HEK293 (cell line): Measurements from ENCODE around the gene ZNF318.

ENCODE experiments used
- CTCF ChIA-PET: fragments of 350-600 bp; formaldehyde crosslinking; extraction: SDS; loops from one replicate; lab custom pipeline; 2021; ENCODE audit warnings: antibody characterized with exemption; lab: Yijun Ruan, JAX
- POLR2A ChIA-PET: fragments of 300-600 bp; formaldehyde crosslinking; extraction: SDS; loops from one replicate; lab custom pipeline; 2020; ENCODE audit warnings: antibody characterized with exemption, inconsistent platforms; lab: Yijun Ruan, JAX
- H3K27ac ChIP-seq: fragments of 200-500 bp; sonication (Bioruptor generic); 2 replicates; pipeline ENCODE4 v1.5.1; 2014; ENCODE audit warnings: low read depth, low read length, control low read depth, inconsistent platforms; ENCODE audit errors: extremely low read depth
- H3K36me3 ChIP-seq, 2 experiments: fragments of 200-500 bp in 1 of 2; sonication (Bioruptor generic) in 1 of 2; 1 replicate in 1 of 2; 2 replicates in 1 of 2; pipeline ENCODE4 v1.5.1; 2014 to 2017; ENCODE audit warnings: inconsistent platforms in 2 of 2, low read length in 2 of 2; ENCODE audit not compliant: control insufficient read depth in 2 of 2, insufficient read depth in 1 of 2
- H3K4me1 ChIP-seq: fragments of 200-500 bp; sonication (Bioruptor generic); 2 replicates; pipeline ENCODE4 v1.5.1; 2014; ENCODE audit warnings: mild to moderate bottlenecking, low read length, inconsistent platforms; ENCODE audit not compliant: control insufficient read depth, insufficient read depth
- H3K4me3 ChIP-seq: 2 replicates; pipeline ENCODE4 v1.5.1; 2011; ENCODE audit warnings: low read depth, mild to moderate bottlenecking, control low read depth, low read length, moderate library complexity
- H3K9me3 ChIP-seq: fragments of 200-500 bp; sonication (Bioruptor generic); 2 replicates; pipeline ENCODE4 v1.5.1; 2014; ENCODE audit warnings: low read depth, low read length, inconsistent platforms; ENCODE audit not compliant: control insufficient read depth, insufficient read depth
- BCL11A ChIP-seq: fragments of 450-650 bp; formaldehyde crosslinking; IDR thresholded peaks from 2 replicates; pipeline ENCODE4 v1.5.1; 2016; ENCODE audit warnings: low read depth, missing biosample characterization, missing genetic modification characterization
- GLI2 ChIP-seq: fragments of 450-650 bp; formaldehyde crosslinking; IDR thresholded peaks from 2 replicates; pipeline ENCODE4; 2017; ENCODE audit warnings: missing biosample characterization, missing genetic modification characterization, low read depth, borderline replicate concordance
- GLI4 ChIP-seq: fragments of 450-650 bp; formaldehyde crosslinking; IDR thresholded peaks from 2 replicates; pipeline ENCODE4 v1.5.1; 2016; ENCODE audit warnings: missing biosample characterization, missing genetic modification characterization
- OVOL3 ChIP-seq: fragments of 450-650 bp; formaldehyde crosslinking; IDR thresholded peaks from 2 replicates; pipeline ENCODE4 v1.5.1; 2016; ENCODE audit warnings: missing biosample characterization, missing genetic modification characterization
- SCRT1 ChIP-seq: fragments of 450-650 bp; formaldehyde crosslinking; IDR thresholded peaks from 2 replicates; pipeline ENCODE4 v1.5.1; 2016; ENCODE audit warnings: missing biosample characterization, missing genetic modification characterization, borderline replicate concordance
- ZFHX2 ChIP-seq: fragments of 450-650 bp; formaldehyde crosslinking; conservative IDR thresholded peaks from 2 replicates; pipeline ENCODE4 v1.5.1; 2016; ENCODE audit warnings: missing biosample characterization, missing genetic modification characterization
- ZFP3 ChIP-seq: fragments of 450-650 bp; formaldehyde crosslinking; IDR thresholded peaks from 2 replicates; pipeline ENCODE4 v1.5.1; 2016; ENCODE audit warnings: low read depth, missing biosample characterization, missing genetic modification characterization
- ZNF302 ChIP-seq: fragments of 450-650 bp; formaldehyde crosslinking; IDR thresholded peaks from 2 replicates; pipeline ENCODE4 v1.5.1; 2016; ENCODE audit warnings: missing biosample characterization, missing genetic modification characterization, low read depth
- ZNF311 ChIP-seq: fragments of 450-650 bp; formaldehyde crosslinking; IDR thresholded peaks from 2 replicates; pipeline ENCODE4 v1.5.1; 2017; ENCODE audit warnings: missing biosample characterization, missing genetic modification characterization, borderline replicate concordance
- ZNF548 ChIP-seq: fragments of 450-650 bp; formaldehyde crosslinking; IDR thresholded peaks from 2 replicates; pipeline ENCODE4 v1.5.1; 2016; ENCODE audit warnings: missing biosample characterization, missing genetic modification characterization
- ZNF660 ChIP-seq: fragments of 450-650 bp; IDR thresholded peaks from 2 replicates; pipeline ENCODE4 v1.5.1; 2018; ENCODE audit warnings: missing biosample characterization, mild to moderate bottlenecking, missing genetic modification characterization
- ZNF707 ChIP-seq: fragments of 450-650 bp; formaldehyde crosslinking; IDR thresholded peaks from 2 replicates; pipeline ENCODE4 v1.5.1; 2016; ENCODE audit warnings: missing biosample characterization, missing genetic modification characterization
- ZNF776 ChIP-seq: fragments of 450-650 bp; formaldehyde crosslinking; IDR thresholded peaks from 2 replicates; pipeline ENCODE4 v1.5.0; 2017; ENCODE audit warnings: missing biosample characterization, missing genetic modification characterization, borderline replicate concordance
- ZNF777 ChIP-seq: fragments of 450-650 bp; formaldehyde crosslinking; IDR thresholded peaks from 2 replicates; pipeline ENCODE4 v1.5.1; 2017; ENCODE audit warnings: missing biosample characterization, missing genetic modification characterization, borderline replicate concordance
- ZNF791 ChIP-seq: fragments of 450-650 bp; formaldehyde crosslinking; IDR thresholded peaks from 2 replicates; pipeline ENCODE4 v1.5.1; 2016; ENCODE audit warnings: missing biosample characterization, missing genetic modification characterization
- ZNF830 ChIP-seq: fragments of 450-650 bp; IDR thresholded peaks from 2 replicates; pipeline ENCODE4 v1.5.0; 2018; ENCODE audit warnings: missing biosample characterization, missing genetic modification characterization, low read depth, mild to moderate bottlenecking, moderate library complexity
- ZNF837 ChIP-seq: fragments of 450-650 bp; formaldehyde crosslinking; IDR thresholded peaks from 2 replicates; pipeline ENCODE4 v1.5.1; 2016; ENCODE audit warnings: missing biosample characterization, missing genetic modification characterization
- TF ChIP-seq, protein P1 (sequence below): fragments of 450-650 bp; formaldehyde crosslinking; IDR thresholded peaks from 2 replicates; pipeline ENCODE4 v1.5.1; 2017; ENCODE audit warnings: missing biosample characterization, missing genetic modification characterization
- TF ChIP-seq, protein P2 (sequence below): fragments of 450-650 bp; formaldehyde crosslinking; IDR thresholded peaks from 2 replicates; pipeline ENCODE4 v1.5.1; 2016; ENCODE audit warnings: missing biosample characterization, missing genetic modification characterization
- TF ChIP-seq, protein P3 (sequence below): fragments of 450-650 bp; formaldehyde crosslinking; IDR thresholded peaks from 2 replicates; pipeline ENCODE4 v1.5.1; 2016; ENCODE audit warnings: missing biosample characterization, missing genetic modification characterization

Gene ZNF318

DNA sequence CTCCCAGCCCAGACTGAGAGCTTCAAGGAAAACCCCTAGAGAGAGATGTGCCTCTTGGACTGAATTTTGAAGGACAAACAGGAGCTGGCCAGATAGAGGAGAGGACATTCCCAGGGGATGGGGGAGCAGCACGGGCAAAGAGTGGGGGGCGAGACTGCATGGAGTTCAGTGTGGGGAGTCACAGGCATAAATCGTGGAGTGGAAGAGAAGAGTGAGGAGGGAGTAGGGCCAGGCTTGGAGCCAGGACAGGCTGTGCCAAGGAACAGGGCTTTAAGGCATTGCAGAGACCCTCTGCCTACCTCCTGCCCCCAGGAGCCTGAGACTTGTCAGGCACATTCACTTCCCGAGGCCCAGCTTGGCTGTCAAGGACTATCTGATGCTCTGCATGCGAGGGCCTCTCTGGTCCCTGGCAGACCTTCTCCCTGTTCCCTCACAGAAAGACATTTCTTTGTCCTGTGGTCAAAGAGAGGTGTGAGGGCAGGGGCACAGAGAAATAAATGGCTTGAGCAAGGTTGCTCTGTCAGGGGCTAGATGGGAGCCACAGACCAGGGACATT, 76.6 kb downstream of the ZNF318 start (continued):
- no peak for TF ChIP-seq ZNF660 (tag by site-specific recombination)
- TF ChIP-seq ZNF707 (tag by site-specific recombination), result no peak
- no peak for TF ChIP-seq ZNF302 (tag by site-specific recombination)

GRCh38 chr6:43292341-43292740, 77.1 kb downstream of the ZNF318 start:
- no peaks in the 10 kb centered on the region for H3K4me1 ChIP-seq
- TF ChIP-seq ZNF837 (no peak), GLI2 (tag by site-specific recombination) (no peak), OVOL3 (tag by site-specific recombination) (no peak), ZFHX2 (tag by site-specific recombination) (no peak), ZFP3 (no peak), ZNF777 (tag by site-specific recombination) (no peak), ZNF791 (tag by site-specific recombination) (no peak), ZNF776 (no peak), BCL11A (tag by site-specific recombination) (no peak), ZNF311 (no peak), SCRT1 (no peak), ZNF548 (tag by site-specific recombination) (no peak), ZNF830 (tag by site-specific recombination) (no peak), GLI4 (tag by site-specific recombination) (no peak)
- TF ChIP-seq, protein P1, sequence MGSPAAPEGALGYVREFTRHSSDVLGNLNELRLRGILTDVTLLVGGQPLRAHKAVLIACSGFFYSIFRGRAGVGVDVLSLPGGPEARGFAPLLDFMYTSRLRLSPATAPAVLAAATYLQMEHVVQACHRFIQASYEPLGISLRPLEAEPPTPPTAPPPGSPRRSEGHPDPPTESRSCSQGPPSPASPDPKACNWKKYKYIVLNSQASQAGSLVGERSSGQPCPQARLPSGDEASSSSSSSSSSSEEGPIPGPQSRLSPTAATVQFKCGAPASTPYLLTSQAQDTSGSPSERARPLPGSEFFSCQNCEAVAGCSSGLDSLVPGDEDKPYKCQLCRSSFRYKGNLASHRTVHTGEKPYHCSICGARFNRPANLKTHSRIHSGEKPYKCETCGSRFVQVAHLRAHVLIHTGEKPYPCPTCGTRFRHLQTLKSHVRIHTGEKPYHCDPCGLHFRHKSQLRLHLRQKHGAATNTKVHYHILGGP (tag by site-specific recombination), result no peak
- TF ChIP-seq, protein P2, sequence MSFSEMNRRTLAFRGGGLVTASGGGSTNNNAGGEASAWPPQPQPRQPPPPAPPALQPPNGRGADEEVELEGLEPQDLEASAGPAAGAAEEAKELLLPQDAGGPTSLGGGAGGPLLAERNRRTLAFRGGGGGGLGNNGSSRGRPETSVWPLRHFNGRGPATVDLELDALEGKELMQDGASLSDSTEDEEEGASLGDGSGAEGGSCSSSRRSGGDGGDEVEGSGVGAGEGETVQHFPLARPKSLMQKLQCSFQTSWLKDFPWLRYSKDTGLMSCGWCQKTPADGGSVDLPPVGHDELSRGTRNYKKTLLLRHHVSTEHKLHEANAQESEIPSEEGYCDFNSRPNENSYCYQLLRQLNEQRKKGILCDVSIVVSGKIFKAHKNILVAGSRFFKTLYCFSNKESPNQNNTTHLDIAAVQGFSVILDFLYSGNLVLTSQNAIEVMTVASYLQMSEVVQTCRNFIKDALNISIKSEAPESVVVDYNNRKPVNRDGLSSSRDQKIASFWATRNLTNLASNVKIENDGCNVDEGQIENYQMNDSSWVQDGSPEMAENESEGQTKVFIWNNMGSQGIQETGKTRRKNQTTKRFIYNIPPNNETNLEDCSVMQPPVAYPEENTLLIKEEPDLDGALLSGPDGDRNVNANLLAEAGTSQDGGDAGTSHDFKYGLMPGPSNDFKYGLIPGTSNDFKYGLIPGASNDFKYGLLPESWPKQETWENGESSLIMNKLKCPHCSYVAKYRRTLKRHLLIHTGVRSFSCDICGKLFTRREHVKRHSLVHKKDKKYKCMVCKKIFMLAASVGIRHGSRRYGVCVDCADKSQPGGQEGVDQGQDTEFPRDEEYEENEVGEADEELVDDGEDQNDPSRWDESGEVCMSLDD (tag by site-specific recombination), result no peak
- TF ChIP-seq, protein P3, sequence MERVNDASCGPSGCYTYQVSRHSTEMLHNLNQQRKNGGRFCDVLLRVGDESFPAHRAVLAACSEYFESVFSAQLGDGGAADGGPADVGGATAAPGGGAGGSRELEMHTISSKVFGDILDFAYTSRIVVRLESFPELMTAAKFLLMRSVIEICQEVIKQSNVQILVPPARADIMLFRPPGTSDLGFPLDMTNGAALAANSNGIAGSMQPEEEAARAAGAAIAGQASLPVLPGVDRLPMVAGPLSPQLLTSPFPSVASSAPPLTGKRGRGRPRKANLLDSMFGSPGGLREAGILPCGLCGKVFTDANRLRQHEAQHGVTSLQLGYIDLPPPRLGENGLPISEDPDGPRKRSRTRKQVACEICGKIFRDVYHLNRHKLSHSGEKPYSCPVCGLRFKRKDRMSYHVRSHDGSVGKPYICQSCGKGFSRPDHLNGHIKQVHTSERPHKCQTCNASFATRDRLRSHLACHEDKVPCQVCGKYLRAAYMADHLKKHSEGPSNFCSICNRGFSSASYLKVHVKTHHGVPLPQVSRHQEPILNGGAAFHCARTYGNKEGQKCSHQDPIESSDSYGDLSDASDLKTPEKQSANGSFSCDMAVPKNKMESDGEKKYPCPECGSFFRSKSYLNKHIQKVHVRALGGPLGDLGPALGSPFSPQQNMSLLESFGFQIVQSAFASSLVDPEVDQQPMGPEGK (tag by site-specific recombination), result no peak
- H3K36me3 ChIP-seq, result no peaks in the 10 kb centered on the region
- ChIA-PET POLR2A (no interaction called here), CTCF (interaction anchor here (0.6 to 1.3 kb wide), 3 partner anchors 29 to 247 kb away, joined by 3 to 4 read pairs (median 4); no protein-coding TSS in a partner anchor)
- H3K4me3 ChIP-seq, result no peak overlapping the region
- H3K27ac ChIP-seq, result no peak overlapping the region
- no peaks in the 10 kb centered on the region for H3K9me3 ChIP-seq
